ENCODE measurements around the gene LIM2.
A peak's percentile ranks its signal among the peaks of the same experiment; 100 is the strongest.
"Not testable (repeated sequence)": the region's sequence is repeated elsewhere in the genome, so short reads cannot be mapped to it uniquely, and the experiment has no call there.

LIM2 gene, protein sequence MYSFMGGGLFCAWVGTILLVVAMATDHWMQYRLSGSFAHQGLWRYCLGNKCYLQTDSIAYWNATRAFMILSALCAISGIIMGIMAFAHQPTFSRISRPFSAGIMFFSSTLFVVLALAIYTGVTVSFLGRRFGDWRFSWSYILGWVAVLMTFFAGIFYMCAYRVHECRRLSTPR

GRCh38 chr19:51387924-51388389 is at the start of gene LIM2:
TSS of gene LIM2 (minus strand) at chr19:51387974. CDS start at chr19:51387443, 531 bp downstream.
- DNase-seq (ENCODE audit: low read depth in 2 of 2), result no peak

DNA sequence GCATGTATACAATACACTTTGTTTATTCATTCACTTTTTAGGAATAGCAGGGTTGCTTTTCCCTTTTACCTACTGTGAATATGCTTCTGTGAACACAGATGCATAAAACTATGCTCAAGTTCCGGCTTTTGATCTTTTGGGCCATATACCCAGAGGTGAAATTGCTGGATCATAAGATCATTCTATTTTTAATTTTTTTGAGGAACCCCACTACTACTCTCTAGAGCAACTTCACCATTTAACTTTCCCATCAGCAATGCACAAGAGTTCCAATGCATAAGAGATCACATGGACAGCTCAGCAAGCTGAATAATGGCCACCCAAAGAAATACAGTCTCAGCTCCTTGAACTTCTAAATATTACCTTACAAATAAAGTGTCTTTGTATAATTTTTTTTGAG is 46.7 kb upstream of the LIM2 start:
- DNase-seq (ENCODE audit: low read depth in 2 of 2), result no peak

GRCh38 chr19:51433043-51433442 is 45.3 kb upstream of the LIM2 start:
- DNase-seq (ENCODE audit: low read depth in 2 of 2), result no peak

DNA sequence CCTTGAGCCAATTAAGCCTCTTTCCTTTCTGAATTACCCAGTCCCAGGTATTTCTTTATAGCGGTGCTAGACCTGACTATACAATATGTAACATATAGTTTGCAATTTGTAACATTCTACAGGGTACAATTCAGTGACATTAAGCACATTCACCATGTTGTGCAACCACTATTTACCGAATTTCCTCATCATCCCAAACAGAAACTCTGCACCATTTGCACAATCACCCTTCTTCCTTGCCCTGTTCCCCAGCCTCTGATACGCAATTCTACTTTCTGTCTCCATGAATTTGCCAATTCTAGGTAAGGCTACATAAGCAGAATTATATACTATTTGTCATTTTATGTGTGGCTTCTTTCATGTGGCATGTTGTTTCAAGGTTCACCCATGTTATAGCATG is 43.4 kb upstream of the LIM2 start:
- no peak for DNase-seq (ENCODE audit: low read depth in 2 of 2)

DNA sequence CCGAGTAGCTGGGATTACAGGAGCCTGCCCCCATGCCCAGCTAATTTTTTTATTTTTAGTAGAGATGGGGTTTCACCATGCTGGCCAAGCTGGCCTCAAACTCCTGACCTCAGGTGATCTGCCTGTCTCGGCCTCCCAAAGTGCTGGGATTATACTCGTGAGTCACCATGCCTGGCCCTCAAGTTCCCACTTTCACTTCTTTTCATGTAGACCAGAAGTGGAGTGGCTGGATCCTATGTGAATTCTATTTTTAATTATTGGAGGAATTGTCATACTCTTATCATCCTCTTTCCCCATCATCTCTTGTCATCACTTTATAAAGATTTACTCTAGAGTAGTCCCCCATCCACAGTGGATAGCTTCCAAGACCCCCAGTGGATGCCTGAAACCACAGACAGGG is 42.4 kb upstream of the LIM2 start:
- no peak for DNase-seq (ENCODE audit: low read depth in 2 of 2)

GRCh38 chr19:51427201-51427600 is 39.4 kb upstream of the LIM2 start:
- DNase-seq (ENCODE audit: low read depth in 2 of 2), result no peak

DNA sequence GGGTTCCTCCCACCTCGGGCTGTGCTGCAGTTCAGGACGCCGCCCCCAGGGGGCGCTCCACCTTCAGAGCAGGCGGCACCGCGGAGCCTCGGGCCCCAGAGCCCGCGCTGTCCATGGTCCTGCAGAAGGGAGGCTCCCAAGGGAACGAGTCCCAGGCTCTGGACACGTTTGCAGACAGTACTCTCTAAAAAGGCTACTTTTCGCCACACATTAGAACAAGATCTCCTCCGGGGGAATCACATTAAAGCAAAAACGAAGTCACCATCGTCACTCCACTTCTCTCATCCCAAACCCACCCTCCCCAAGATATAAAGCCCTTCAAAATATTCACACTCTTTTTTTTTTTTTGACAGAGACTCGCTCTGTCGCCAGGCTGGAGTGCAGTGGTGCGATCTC is 34.3 kb upstream of the LIM2 start:
- peak; percentile 68 to 86 for DNase-seq (ENCODE audit: low read depth in 2 of 2)

DNA sequence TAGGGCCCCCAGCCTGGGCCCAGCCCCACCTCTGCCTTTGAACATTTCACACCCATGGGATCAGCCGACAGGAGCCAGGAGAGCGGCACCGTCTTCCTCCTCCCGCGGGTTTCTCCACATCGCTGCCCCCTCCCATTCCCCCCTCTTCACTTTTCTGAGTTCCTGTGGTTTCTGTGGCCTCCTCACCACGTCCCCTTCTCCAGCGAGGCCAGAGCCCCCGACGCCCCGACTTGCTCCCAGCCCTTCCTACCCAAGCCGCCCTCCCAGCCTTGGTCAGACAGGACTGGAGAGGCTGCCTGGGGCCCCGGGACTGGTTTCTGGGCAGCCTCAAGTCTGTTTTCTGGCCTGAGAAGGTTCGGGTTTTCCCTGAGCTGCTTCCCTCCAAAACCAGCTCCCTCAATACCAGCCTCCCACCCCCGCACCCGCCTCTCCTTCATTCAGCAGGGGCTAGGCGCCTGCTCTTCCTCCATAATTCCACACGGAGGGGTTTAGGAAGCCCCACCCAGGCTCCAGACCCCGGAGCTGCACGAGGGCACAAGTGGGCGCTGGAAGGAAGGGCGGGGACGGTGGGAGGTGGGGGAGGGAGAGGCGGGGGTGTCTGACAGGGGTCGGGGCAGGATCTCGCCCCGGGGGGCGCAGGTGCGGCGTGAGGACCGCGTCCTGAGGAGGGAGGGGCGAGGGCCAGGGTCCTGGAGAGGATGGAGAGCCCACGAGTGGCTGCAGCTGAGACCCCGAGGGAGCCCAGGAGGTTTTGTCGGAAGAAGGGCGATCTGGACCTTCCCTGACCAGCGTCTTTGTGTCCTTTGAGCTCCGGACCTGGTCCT is 33.7 kb upstream of the LIM2 start:
- no peak for DNase-seq (ENCODE audit: low read depth in 2 of 2)

- not testable (repeated sequence) for DNase-seq (ENCODE audit: low read depth in 2 of 2)
Observed at GRCh38 chr19:51420511-51420910, 32.7 kb upstream of the LIM2 start.

DNA sequence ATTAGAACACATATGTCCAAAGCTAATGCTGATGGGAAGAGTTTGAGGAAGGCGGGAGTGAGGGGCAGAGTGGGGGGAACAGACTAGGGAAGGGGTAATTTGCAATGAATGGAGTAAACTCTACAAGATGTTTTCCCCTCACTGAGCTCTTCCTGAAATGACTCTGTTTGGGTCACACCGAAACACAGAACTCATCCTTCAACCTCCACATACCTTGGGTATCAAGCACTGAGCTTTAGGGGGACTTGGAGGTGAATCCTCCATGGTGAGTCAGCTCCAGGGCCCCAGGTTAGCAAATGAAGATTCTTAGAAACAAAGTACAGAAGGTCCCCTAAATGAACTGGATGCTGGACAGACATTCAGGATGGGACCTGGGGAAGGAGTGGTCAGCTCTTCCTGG is 30.9 kb upstream of the LIM2 start:
- DNase-seq (ENCODE audit: low read depth in 2 of 2), result no peak

- no peak for DNase-seq (ENCODE audit: low read depth in 2 of 2)
Observed at GRCh38 chr19:51417810-51418157, 30.0 kb upstream of the LIM2 start.

DNA sequence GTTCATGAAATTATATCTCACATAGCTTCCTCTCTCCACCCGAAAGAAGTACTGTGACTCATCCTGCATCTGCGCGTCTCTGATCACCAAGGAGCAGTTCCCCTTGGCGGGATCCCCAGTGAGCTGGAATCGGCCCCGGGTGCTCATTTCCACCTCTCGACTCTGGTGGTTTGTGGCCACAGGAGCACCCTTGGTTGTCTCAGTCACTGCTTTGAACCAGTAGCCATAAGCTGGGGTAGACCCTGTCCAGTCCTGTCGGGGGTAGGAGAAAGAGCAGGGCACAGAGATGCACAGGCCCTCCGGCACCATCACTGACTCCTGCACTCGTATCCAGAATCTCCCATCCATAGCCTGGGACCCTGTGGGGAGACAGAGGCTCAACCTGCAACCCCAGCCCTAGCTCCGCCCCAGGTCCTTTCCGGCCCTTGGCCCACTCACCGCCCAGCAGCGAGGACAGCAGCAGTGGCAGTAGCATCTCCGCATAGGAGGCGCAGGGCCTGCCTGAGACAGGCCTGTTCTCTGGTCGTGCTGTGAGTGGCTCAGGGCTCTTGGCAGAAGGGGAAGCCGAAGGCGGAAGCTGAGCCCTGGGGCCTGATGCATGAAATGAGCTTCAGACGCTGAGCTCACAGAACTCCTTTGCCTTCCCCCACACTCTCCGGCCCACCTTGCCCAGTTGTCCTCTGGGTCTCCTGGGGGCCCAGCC is 29.5 kb upstream of the LIM2 start, which contains the start of gene SIGLEC10:
TSS of gene SIGLEC10 (minus strand) at position 536 of the 703 bp plus-strand sequence. CDS start at position 475, 61 bp downstream.
- no peak for DNase-seq (ENCODE audit: low read depth in 2 of 2)

DNA sequence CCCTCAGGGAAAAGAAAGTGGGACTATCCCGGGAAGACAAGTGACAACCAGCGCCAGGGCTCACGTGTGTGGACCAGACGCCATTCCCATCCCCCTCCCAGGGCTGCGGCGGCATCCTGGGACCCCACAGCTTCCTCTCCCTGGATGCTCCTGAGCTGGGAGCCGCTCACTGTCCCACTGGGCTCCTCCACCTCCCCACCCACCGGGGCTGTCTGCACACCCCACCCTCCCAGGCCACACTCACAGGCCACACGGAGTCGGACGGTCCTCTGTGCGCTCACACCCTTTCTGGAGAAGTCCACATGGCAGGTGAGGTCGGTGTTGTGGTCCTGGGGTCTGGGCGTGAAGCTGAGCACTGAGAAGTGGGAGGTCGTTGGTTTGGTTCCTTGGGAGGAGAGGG is 28.6 kb upstream of the LIM2 start:
- not testable (repeated sequence) for DNase-seq (ENCODE audit: low read depth in 2 of 2)

DNA sequence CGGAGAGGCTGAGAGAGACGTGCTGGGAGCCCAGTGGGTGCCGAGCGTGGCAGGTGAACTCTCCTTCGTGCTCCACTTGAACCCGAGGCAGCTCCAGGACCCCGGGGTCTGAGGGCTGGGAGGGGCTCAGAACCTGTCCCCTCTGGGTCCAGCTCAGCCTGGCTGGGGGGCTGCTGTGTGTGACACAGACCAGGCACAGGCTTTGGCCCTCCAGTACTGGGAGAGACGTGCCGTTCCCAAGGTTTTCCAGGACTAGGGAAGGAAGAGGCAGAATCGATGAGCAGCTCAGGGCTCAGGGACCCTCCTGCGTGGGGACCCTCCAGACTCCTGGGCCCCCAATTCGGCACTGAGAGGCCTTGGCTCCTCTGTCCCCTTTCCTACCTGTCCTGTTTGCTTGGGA is 27.4 kb upstream of the LIM2 start:
- no peak for DNase-seq (ENCODE audit: low read depth in 2 of 2)

- no peak for DNase-seq (ENCODE audit: low read depth in 2 of 2)
Observed at GRCh38 chr19:51410950-51411748, 23.4 kb upstream of the LIM2 start.

DNA sequence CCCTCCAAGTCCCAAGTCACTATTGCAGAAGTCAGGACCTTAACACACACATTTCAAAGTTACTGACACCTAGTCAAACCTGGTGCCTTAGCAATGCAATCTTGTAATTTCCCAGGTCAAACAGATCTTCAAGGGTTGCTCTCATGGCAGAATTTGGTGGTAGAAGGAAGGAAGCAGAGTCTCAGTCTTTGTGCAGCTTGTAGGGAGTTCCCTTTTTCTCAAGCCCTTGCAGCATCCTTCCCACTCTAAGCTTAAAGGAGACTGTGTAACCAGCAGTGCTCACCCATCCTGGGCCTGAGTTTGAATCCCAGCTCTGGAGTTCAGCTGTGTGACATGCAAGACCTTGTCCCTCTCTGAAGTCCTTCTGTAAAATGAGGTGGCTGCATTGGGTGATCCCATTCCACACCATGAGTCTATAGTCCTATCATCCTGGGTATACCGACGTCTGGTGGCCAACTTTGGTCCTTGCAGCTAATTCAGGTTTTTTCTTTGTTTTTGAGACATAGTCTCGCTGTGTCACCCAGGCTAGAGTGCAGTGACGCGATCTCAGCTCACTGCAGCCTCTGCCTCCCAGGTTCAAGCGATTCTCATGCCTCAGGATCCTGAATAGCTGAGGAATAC is 19.8 kb upstream of the LIM2 start:
- DNase-seq (ENCODE audit: low read depth in 2 of 2), result no peak

DNA sequence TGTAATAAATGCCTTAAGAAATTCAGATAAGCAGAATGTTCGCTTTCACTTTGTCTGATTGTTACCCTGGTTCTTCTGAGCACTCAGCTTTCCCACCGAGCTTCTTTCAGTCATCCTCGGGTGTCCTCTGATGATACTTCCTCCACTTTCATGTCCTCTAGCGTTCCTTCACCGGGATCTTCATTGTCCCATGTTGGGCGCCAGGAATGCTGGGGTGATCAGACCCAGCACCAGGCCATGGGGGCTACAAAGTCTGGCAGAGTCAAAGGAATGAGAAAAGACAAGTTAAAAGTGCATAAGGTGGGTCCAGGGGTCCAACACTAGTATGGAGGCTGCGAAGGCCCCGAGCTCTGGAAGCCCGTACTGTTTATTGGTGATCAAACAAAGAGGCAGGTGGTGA is 14.3 kb upstream of the LIM2 start:
- DNase-seq (ENCODE audit: low read depth in 2 of 2), result no peak

GRCh38 chr19:51399936-51400335 is 12.2 kb upstream of the LIM2 start:
- DNase-seq (ENCODE audit: low read depth in 2 of 2), result not testable (repeated sequence)

DNA sequence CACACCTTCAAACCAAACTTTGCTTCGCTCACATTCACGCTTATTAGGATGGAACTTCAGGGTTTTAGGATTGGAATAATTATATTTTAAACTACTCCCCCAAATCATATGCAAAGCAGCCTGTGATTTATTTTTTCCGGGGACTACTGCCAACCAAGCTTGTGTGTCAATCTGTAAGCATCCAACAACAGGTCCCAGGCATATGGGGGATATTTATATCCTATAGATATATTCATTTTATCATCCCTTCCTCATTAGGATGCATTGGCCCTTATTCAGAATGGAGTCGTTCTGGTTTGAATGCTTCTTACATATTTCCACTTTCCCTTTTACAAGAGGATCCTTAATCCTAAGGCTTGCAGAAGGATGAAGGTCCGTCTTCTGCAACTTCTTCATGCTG is 11.5 kb upstream of the LIM2 start:
- DNase-seq (ENCODE audit: low read depth in 2 of 2), result no peak

- DNase-seq (ENCODE audit: low read depth in 2 of 2), result no peak
Observed at GRCh38 chr19:51398096-51398704, 10.4 kb upstream of the LIM2 start.

- DNase-seq (ENCODE audit: low read depth in 2 of 2), result not testable (repeated sequence)
Observed at GRCh38 chr19:51397453-51397852, 9.7 kb upstream of the LIM2 start.
